ENCODE data around the gene SIK3. TPM values are rescaled to one million over a fixed set of nuclear protein-coding genes. Genes with fewer than 3 reads are reported as not detected.
A peak's percentile ranks its signal among the peaks of the same experiment; 100 is the strongest.

Gene SIK3
- total RNA-seq, 4 donors from 2014 or later: 14.1 to 77.0 (median 40.7) TPM

- Histone ChIP-seq H3K36me3 (no peaks in the 10 kb centered on the region), H3K9me3 (no peaks in the 10 kb centered on the region), H3K4me1 (no peaks in the 10 kb centered on the region), H3K4me3 (peak overlapping the region in 1 of 2 donors; percentile 4), H3K27me3 (no peaks in the 10 kb centered on the region), H3K27ac (peak overlapping the region; percentile 97 to 99)
- intact Hi-C loops (cut with DNase I; ENCODE audit: low total_unique reads): no loop called here
- no peak for DNase-seq
- TF ChIP-seq POLR2A (IDR thresholded peaks at IDR 0.05) (no peak), CTCF (IDR thresholded peaks at IDR 0.05) (no peak)
These were observed 1.8 kb downstream of the SIK3 start for GRCh38 chr11:117096201-117096991.

GRCh38 chr11:117095284-117096161 is 2.7 kb downstream of the SIK3 start:
- intact Hi-C loops (cut with DNase I; ENCODE audit: low total_unique reads): no loop called here
- H3K27me3 ChIP-seq: no peaks in the 10 kb centered on the region
- H3K27ac ChIP-seq: peak overlapping the region; percentile 97 to 99
- H3K4me3 ChIP-seq: no peak overlapping the region
- H3K4me1 ChIP-seq: no peaks in the 10 kb centered on the region
- no peak for DNase-seq
- H3K9me3 ChIP-seq: no peaks in the 10 kb centered on the region
- no peak for TF ChIP-seq POLR2A (IDR thresholded peaks at IDR 0.05)
- no peak for TF ChIP-seq CTCF (IDR thresholded peaks at IDR 0.05)
- no peaks in the 10 kb centered on the region for H3K36me3 ChIP-seq

- Histone ChIP-seq H3K4me3 (no peak overlapping the region), H3K4me1 (no peaks in the 10 kb centered on the region), H3K27me3 (no peaks in the 10 kb centered on the region), H3K27ac (peak overlapping the region; percentile 97 to 99), H3K36me3 (no peaks in the 10 kb centered on the region), H3K9me3 (no peaks in the 10 kb centered on the region)
- DNase-seq: no peak
- TF ChIP-seq POLR2A (IDR thresholded peaks at IDR 0.05) (no peak), CTCF (IDR thresholded peaks at IDR 0.05) (no peak)
- intact Hi-C loops (cut with DNase I; ENCODE audit: low total_unique reads): no loop called here
These were observed 3.5 kb downstream of the SIK3 start for GRCh38 chr11:117094776-117095175.

GRCh38 chr11:117092951-117093590 is 5.2 kb downstream of the SIK3 start:
- DNase-seq: no peak
- no peak overlapping the region for H3K4me3 ChIP-seq
- intact Hi-C loops (cut with DNase I; ENCODE audit: low total_unique reads): no loop called here
- peak overlapping the region in 1 of 2 donors; percentile 21 for H3K27ac ChIP-seq
- no peaks in the 10 kb centered on the region for H3K9me3 ChIP-seq
- H3K4me1 ChIP-seq: no peaks in the 10 kb centered on the region
- H3K36me3 ChIP-seq: no peaks in the 10 kb centered on the region
- no peaks in the 10 kb centered on the region for H3K27me3 ChIP-seq
- TF ChIP-seq POLR2A (IDR thresholded peaks at IDR 0.05) (no peak), CTCF (IDR thresholded peaks at IDR 0.05) (no peak)
